GM12892 (cell line): ENCODE measurements around the gene PDGFA.

Experiments
- POLR2A ChIP-seq: IDR thresholded peaks from 2 replicates; pipeline ENCODE4 v1.6.1; 2011; ENCODE audit warnings: low read depth, low read length, control low read depth
- TAF1 ChIP-seq: IDR thresholded peaks from 2 replicates; pipeline ENCODE4 v1.6.1; 2011; ENCODE audit warnings: low read depth, mild to moderate bottlenecking, control low read depth, low read length, borderline replicate concordance

- TF ChIP-seq POLR2A: no peak
- TF ChIP-seq TAF1: no peak
These were observed 8.0 kb downstream of the PDGFA start for GRCh38 chr7:511476-512145.
